Progenitor cell of endocrine pancreas (in vitro differentiated cells): ENCODE results near the gene PLN. TPM values are rescaled to one million over a fixed set of nuclear protein-coding genes. Genes with fewer than 3 reads are reported as not detected.

ENCODE experiments used
- DNase-seq: peaks from one replicate; pipeline ENCODE4 v3.0.0; 2021; ENCODE audit warnings: low spot score; ENCODE audit not compliant: unreplicated experiment
- H3K27ac Mint-ChIP-seq: 2 replicates; pipeline ENCODE4 v1.8.0; 2021; ENCODE audit warnings: mild to moderate bottlenecking, moderate library complexity, mixed read lengths
- H3K27me3 Mint-ChIP-seq: 2 replicates; pipeline ENCODE4 v1.8.0; 2021; ENCODE audit warnings: mixed read lengths
- H3K36me3 Mint-ChIP-seq: 2 replicates; pipeline ENCODE4 v1.8.0; 2022; ENCODE audit warnings: mixed read lengths; ENCODE audit not compliant: insufficient read depth
- H3K4me1 Mint-ChIP-seq: 2 replicates; pipeline ENCODE4 v1.8.0; 2021; ENCODE audit warnings: low read depth, mixed read lengths
- H3K4me3 Mint-ChIP-seq: 2 replicates; pipeline ENCODE4 v1.8.0; 2021; ENCODE audit warnings: low read depth, mild to moderate bottlenecking, moderate library complexity, mixed read lengths
- H3K9me3 Mint-ChIP-seq: 2 replicates; pipeline ENCODE4 v1.8.0; 2021; ENCODE audit warnings: low read depth, mixed read lengths
- long read RNA-seq: library from polyadenylated mRNA; unstranded; transcript quantifications from one replicate; pipeline ENCODE4 v2.0.0, GENCODE V29; 2020
- total RNA-seq: library from RNA; stranded (reverse); gene quantifications from 2 replicates; pipeline ENCODE4 v1.2.1, GENCODE V29; 2021
- TF ChIP-seq, protein P1 (sequence below): fragments of 200-600 bp; sonication (generic); IDR thresholded peaks from one replicate; pipeline ENCODE4 v1.5.0; 2021; ENCODE audit warnings: antibody characterized with exemption, mild to moderate bottlenecking; ENCODE audit not compliant: unreplicated experiment

Gene PLN
- 0.55 and 0.62 TPM in 2 replicates for total RNA-seq
- long read RNA-seq, partial matches to known transcripts, result 0 of 2 reads
- long read RNA-seq, other reads (novel, unspliced or antisense), result 0 of 2 reads

DNA sequence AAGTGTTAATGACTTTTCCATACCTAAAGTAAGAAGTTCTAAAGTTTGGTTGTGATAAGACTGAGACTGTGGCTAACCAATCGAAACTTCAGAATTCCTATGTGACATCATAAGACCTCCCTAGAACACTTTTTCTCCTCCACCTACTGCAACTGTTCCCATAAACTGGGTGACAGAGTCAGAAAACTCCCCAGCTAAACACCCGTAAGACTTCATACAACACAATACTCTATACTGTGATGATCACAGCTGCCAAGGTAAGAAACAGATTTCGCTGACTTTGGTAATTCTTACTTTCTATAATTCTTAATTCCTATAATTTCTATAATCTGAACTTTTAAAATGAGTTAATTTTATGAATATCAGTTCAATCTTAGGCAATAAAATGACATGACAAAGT, at the start of gene PLN:
Gene PLN, plus strand, starts transcription at position 161 of the 400 bp plus-strand sequence. CDS start 10,626 bp downstream, outside the sequence.
- Mint-ChIP-seq H3K4me3 (no peak within 1 kb of the TSS), H3K27ac (no peak within 1 kb of the TSS), H3K36me3 (peaks cover 2% of the 10 kb centered on the region), H3K4me1 (peaks cover 20% of the 10 kb centered on the region), H3K27me3 (no peaks in the 10 kb centered on the region), H3K9me3 (peaks cover 5% of the 10 kb centered on the region)
- TF ChIP-seq, protein P1, sequence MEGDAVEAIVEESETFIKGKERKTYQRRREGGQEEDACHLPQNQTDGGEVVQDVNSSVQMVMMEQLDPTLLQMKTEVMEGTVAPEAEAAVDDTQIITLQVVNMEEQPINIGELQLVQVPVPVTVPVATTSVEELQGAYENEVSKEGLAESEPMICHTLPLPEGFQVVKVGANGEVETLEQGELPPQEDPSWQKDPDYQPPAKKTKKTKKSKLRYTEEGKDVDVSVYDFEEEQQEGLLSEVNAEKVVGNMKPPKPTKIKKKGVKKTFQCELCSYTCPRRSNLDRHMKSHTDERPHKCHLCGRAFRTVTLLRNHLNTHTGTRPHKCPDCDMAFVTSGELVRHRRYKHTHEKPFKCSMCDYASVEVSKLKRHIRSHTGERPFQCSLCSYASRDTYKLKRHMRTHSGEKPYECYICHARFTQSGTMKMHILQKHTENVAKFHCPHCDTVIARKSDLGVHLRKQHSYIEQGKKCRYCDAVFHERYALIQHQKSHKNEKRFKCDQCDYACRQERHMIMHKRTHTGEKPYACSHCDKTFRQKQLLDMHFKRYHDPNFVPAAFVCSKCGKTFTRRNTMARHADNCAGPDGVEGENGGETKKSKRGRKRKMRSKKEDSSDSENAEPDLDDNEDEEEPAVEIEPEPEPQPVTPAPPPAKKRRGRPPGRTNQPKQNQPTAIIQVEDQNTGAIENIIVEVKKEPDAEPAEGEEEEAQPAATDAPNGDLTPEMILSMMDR, result no peak
- DNase-seq, result no peak

DNA sequence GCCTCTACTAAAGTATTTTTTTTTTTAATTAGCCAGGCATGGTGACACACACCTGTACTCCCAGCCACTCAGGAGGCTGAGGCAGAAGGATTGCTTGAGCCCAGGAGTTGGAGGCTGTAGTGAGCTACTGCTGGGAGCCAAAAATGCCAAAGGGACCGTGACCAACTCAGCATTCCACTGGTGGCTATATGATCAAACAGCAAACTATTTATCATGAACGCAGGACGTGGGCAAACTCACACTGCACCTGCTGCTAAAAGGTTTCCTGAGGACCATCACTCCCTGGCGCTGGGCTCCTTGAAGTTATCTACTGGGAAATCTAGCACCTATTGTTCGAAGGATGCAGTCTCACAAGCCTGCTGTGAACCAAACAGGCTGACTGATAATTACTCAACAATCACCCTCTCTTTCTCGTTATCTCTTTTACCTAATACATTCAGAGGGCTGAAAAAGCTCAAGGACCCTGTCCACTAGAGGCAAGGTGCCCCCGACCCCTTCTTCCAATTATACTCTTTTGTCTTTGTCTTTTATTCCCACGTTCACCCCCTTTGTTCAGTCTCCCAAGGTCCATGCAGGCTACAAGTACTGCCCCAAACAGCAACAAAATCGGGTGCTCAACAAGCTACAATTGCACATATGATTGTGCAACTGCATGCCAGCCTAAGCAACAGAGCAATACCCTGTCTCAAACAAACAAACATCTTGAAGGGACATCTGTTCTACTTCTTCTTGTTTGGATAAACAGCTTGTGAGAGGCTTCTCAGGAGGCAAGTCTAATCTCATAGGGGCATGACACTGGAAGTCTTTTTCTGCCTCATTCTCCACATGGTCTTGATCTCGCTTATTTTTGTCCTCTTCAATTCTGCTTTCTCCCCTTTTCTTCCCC, 47.7 kb upstream of the PLN start:
- TF ChIP-seq, protein P1, result no peak
- H3K36me3 Mint-ChIP-seq, result peaks cover 2% of the 10 kb centered on the region
- no peak overlapping the region for H3K27ac Mint-ChIP-seq
- DNase-seq, result no peak
- no peaks in the 10 kb centered on the region for H3K4me1 Mint-ChIP-seq
- no peak overlapping the region for H3K4me3 Mint-ChIP-seq
- H3K27me3 Mint-ChIP-seq, result no peaks in the 10 kb centered on the region
- peaks cover 8% of the 10 kb centered on the region for H3K9me3 Mint-ChIP-seq

DNA sequence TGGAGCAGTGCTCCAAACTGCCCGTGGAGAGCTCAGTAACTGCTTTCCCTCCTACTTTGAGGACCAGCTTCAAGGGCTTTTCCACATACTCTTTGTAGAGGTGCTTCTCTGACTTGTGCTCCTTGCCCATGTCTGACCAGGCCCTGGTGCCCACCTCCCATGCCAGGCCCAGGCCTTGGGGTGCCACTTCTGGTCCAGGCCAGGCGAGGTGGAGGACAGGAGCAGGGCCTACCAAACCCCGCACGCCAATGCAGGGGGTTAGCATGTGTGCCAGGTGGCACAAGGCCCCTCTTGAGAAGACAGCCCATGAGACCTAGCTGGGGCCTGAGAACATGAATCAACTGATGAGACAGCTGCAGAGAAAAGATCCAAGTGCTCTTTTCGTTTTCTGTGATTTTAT, 47.0 kb upstream of the PLN start:
- H3K4me3 Mint-ChIP-seq, result no peak overlapping the region
- no peak for DNase-seq
- TF ChIP-seq, protein P1, result no peak
- H3K36me3 Mint-ChIP-seq, result peaks cover 2% of the 10 kb centered on the region
- H3K27me3 Mint-ChIP-seq, result no peaks in the 10 kb centered on the region
- peaks cover 8% of the 10 kb centered on the region for H3K9me3 Mint-ChIP-seq
- H3K27ac Mint-ChIP-seq, result no peak overlapping the region
- no peaks in the 10 kb centered on the region for H3K4me1 Mint-ChIP-seq

DNA sequence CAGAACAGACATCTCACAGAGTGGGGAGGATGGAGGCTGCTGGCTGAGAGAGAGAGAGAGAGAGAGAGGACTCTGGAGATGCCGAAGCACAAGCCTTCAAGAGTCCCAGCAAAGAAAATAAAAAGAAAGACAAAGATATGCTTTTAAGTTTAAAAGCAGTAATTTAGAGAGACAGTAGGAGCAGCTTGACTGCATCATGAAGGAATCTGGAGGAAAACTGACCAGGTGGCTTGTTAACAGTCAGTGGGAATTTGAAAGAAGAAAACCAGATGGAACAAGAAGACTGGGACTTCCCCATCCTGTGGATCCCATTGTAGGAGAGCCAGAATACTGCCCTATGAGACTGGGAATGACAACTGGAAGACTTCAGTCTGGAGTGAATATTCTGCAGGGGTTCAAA, 46.3 kb upstream of the PLN start:
- Mint-ChIP-seq H3K27me3 (no peaks in the 10 kb centered on the region), H3K27ac (no peak overlapping the region), H3K4me3 (no peak overlapping the region), H3K4me1 (no peaks in the 10 kb centered on the region), H3K9me3 (peaks cover 8% of the 10 kb centered on the region), H3K36me3 (peaks cover 2% of the 10 kb centered on the region)
- DNase-seq, result no peak
- TF ChIP-seq, protein P1, result no peak

DNA sequence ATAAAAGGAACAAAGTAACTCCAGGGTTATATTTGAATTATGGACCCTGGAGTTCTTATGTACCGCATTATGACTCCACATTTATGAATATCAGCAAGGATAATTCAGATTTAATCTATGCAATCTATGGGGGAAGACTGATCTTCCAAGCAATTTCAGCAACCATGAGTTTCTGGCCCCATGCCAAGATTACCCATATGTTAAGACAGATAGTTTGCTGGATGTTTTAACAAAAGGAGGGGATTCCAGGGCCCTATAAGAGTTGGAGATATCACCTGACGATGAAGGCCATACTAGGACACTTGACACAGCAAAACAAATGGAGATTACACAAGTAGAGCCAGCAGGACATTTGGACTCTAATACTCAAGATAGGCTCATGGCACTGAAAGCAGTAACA, 45.9 kb upstream of the PLN start:
- Mint-ChIP-seq H3K27ac (no peak overlapping the region), H3K27me3 (no peaks in the 10 kb centered on the region), H3K9me3 (peaks cover 8% of the 10 kb centered on the region), H3K4me3 (no peak overlapping the region), H3K36me3 (peaks cover 2% of the 10 kb centered on the region), H3K4me1 (no peaks in the 10 kb centered on the region)
- DNase-seq, result no peak
- TF ChIP-seq, protein P1, result no peak
